Astrocyte of the spinal cord (primary cell): ENCODE results near the gene ZNF700.

ENCODE experiments used
- DNase-seq: peaks from one replicate; pipeline ENCODE4 v3.0.0; 2011; ENCODE audit warnings: low read depth, low spot score
- H3K4me3 ChIP-seq: 2 replicates; pipeline ENCODE4 v1.5.1; 2011; ENCODE audit warnings: low read depth, mild to moderate bottlenecking, low read length, moderate library complexity
- in situ Hi-C: cut with HindIII; loops from 2 replicates; pipeline ENCODE4 v1.10.0; 2017; ENCODE audit warnings: low sequenced_read_pairs
- TF ChIP-seq, protein P1 (sequence below): IDR thresholded peaks from 2 replicates; pipeline ENCODE4 v1.5.1; 2012; ENCODE audit warnings: low read depth, mild to moderate bottlenecking, low read length, inconsistent platforms

Gene ZNF700

DNA sequence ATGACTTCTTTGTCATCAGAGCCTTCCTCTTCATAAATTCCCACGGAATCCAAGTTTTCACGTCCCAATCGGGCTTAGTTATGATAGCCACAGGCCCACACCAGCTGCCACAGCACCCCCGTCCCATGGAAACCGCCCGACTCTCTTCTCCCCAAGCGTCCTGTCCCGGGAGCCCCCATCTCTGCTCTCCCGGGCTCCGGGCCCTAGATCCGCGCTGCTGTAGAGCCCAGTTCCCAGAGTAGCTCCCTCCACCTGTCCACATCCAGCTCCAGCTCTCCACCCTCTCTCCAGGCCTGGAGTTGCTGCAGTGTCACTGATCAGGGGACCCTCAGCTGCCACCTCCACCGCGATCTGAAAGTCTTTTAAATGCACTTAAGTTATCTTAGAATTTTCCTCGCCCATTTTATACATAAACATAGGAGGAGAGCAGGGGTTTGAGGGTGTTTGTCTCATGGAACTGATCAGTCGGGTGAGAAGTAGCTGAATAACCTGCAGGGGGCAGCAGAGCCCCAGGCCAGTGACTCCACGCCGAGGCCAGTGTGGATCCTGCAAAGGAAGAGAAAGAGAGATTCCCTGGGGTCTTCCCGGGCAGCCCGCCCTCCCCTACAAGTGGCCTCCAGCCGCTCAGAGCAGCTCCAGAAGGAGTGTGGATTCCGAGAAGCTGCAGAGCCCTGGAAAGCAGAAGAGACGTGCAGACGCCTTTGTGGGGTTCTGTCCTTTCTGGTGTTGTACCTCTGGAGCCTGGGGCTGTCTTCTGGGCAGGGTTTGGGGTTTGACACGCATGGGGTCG lies 38.9 kb downstream of the ZNF700 start:
- TF ChIP-seq, protein P1, sequence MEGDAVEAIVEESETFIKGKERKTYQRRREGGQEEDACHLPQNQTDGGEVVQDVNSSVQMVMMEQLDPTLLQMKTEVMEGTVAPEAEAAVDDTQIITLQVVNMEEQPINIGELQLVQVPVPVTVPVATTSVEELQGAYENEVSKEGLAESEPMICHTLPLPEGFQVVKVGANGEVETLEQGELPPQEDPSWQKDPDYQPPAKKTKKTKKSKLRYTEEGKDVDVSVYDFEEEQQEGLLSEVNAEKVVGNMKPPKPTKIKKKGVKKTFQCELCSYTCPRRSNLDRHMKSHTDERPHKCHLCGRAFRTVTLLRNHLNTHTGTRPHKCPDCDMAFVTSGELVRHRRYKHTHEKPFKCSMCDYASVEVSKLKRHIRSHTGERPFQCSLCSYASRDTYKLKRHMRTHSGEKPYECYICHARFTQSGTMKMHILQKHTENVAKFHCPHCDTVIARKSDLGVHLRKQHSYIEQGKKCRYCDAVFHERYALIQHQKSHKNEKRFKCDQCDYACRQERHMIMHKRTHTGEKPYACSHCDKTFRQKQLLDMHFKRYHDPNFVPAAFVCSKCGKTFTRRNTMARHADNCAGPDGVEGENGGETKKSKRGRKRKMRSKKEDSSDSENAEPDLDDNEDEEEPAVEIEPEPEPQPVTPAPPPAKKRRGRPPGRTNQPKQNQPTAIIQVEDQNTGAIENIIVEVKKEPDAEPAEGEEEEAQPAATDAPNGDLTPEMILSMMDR: peak; percentile 67
- in situ Hi-C loops: no loop called here
- no peak overlapping the region for H3K4me3 ChIP-seq
- peak; percentile 46 for DNase-seq

DNA sequence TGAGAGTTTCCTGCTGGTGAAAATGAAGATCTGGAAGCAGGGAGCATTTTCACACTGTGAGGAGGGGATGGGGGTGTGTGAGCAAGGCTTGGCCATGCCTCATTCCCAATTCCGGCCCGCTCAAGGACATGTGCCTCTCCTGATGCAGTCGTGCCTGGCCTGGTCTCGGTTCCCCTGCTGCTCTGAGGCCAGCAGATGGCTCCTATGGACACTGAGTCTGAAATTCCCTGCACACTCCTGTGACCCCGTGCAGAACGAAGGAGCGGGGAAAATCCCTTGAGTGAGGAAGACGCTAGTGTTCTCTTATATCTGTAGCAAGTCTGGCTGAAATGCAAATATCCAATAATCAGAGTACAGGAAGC lies 39.6 kb downstream of the ZNF700 start:
- in situ Hi-C loops: no loop called here
- TF ChIP-seq, protein P1: no peak
- peak overlapping the region; percentile 58 for H3K4me3 ChIP-seq
- no peak for DNase-seq

DNA sequence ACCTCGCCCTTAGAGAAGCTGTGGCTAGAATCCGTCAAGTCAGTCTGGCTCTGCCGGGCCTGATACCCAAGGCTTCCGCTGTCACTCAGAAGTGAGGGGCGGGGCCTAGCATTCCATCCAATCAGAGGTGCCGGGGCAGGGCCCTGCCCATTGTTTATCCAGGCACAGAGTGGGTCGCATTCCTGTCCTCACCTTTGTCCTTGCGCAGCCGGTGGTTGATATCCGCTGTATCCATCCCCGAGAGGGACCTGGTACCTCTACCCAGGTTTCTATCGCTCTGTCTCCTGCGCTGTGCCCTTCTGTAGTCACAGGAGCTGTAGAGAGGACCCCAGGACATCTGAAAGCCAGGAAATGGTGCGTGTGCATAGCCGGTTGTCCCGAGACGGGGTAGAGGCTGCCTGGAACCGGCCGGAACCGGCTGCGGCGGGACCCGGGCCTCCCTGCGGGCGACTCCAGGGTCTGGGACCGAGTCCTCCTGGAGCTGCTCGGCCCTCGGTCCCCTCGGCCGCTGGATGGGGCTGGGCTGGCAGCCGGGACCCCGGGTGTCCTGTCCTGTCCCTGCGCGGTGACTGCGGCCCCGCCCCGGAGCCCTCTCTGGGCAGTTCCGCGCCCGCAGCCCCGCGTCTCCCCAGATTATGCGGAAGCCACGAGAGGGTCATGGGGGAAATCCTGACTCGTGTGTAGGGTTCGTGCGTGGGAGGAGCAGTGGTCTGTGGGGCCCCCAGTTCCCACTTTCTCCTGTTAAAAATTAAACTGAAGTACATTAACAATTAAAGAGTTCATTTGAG lies 40.1 kb downstream of the ZNF700 start, which contains the start of gene ZNF763:
ZNF763 (plus strand) TSS at position 183 of the 788 bp plus-strand sequence; CDS start at position 352, 169 bp downstream.
- in situ Hi-C loops: no loop called here
- TF ChIP-seq, protein P1: no peak
- peak within 1 kb of the TSS; percentile 58 for H3K4me3 ChIP-seq
- peak; percentile 61 for DNase-seq

DNA sequence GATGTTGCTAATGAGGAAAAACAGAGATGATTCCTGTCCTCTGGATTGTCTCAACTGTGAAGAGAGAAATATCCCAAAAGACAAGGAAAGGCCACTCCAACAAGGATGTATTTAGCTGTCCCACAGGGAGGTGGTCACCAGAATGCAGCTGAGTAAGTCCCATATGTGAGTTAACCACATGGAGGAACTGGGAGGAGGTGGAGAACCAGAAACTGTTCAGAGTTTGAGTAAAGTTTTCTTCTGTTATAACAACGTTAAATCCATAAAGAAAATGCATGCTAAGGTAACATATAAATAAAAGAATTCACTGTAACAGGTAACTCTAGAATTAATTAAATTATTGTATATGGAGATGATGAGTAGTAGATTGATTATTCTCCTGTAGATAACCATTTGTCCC lies 45.3 kb downstream of the ZNF700 start:
- H3K4me3 ChIP-seq: no peak overlapping the region
- no peak for DNase-seq
- in situ Hi-C loops: no loop called here
- TF ChIP-seq, protein P1: no peak

DNA sequence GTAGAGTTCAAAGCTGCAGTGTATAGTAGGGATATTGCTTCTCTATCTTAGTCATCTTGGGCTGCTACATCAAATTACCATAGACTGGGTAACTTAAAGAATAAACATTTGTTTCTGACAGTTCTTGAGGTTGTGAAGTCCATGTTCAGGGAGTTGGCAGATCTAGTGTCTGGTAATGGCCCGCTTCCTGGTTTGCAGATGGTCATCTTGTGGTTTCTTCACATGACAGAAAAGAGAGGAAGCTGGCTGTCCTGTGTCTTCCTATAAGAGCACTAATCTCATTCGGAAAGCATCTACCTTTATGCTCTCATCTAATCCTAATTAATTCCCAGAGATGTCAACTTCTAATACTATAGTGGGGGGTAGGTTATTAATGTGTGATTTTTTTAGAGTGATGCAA lies 46.1 kb downstream of the ZNF700 start:
- in situ Hi-C loops: no loop called here
- H3K4me3 ChIP-seq: no peak overlapping the region
- no peak for DNase-seq
- TF ChIP-seq, protein P1: no peak

DNA sequence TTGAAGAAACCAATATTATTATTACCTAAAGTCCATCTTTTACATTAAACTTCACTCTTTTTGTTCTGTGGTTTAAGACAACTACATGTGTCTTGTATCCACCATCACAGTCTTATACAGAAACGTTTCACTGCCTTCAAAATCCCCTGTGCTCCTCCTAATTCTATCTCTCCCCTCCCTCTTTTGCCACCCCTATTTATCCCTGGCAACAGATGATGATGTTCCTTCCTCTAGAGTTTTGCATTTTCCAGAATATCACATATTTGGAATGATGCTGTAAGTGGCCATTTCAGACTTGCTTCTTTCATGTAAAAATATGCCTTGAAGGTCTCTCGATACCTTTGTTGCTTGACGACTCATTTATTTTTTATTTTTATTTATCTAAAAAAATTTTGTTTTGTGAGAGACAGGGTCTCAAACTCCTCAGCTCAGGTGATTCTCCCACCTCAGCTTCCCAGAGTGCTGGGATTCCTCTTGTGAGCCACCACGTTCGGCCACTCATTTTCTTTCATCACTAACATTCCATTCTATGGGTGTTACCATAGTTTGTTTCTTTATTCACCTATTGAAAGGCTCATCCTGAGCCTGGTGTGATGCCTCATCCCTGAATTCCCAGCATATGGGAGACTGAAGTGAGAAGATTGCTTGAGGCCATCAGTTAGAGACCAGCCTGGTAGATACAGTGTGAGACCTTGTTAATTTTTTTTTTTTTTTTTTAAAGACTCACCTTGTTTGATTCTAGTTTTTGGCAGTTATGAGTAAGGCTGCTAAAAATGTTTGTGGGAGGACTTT lies 48.3 kb downstream of the ZNF700 start:
- no peak overlapping the region for H3K4me3 ChIP-seq
- no peak for DNase-seq
- TF ChIP-seq, protein P1: no peak
- in situ Hi-C loops: no loop called here
